NCI-H2196 (cell line): ENCODE measurements around the gene RBM6.
A peak's percentile ranks its signal among the peaks of the same experiment; 100 is the strongest.
"Not testable (repeated sequence)": the region's sequence is repeated elsewhere in the genome, so short reads cannot be mapped to it uniquely, and the experiment has no call there.

Experiments used
- DNase-seq: peaks from one replicate; lab custom pipeline; 2025; ENCODE audit not compliant: unreplicated experiment; lab: John Stamatoyannopoulos, UW

The RBM6 gene, protein sequence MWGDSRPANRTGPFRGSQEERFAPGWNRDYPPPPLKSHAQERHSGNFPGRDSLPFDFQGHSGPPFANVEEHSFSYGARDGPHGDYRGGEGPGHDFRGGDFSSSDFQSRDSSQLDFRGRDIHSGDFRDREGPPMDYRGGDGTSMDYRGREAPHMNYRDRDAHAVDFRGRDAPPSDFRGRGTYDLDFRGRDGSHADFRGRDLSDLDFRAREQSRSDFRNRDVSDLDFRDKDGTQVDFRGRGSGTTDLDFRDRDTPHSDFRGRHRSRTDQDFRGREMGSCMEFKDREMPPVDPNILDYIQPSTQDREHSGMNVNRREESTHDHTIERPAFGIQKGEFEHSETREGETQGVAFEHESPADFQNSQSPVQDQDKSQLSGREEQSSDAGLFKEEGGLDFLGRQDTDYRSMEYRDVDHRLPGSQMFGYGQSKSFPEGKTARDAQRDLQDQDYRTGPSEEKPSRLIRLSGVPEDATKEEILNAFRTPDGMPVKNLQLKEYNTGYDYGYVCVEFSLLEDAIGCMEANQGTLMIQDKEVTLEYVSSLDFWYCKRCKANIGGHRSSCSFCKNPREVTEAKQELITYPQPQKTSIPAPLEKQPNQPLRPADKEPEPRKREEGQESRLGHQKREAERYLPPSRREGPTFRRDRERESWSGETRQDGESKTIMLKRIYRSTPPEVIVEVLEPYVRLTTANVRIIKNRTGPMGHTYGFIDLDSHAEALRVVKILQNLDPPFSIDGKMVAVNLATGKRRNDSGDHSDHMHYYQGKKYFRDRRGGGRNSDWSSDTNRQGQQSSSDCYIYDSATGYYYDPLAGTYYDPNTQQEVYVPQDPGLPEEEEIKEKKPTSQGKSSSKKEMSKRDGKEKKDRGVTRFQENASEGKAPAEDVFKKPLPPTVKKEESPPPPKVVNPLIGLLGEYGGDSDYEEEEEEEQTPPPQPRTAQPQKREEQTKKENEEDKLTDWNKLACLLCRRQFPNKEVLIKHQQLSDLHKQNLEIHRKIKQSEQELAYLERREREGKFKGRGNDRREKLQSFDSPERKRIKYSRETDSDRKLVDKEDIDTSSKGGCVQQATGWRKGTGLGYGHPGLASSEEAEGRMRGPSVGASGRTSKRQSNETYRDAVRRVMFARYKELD

DNA sequence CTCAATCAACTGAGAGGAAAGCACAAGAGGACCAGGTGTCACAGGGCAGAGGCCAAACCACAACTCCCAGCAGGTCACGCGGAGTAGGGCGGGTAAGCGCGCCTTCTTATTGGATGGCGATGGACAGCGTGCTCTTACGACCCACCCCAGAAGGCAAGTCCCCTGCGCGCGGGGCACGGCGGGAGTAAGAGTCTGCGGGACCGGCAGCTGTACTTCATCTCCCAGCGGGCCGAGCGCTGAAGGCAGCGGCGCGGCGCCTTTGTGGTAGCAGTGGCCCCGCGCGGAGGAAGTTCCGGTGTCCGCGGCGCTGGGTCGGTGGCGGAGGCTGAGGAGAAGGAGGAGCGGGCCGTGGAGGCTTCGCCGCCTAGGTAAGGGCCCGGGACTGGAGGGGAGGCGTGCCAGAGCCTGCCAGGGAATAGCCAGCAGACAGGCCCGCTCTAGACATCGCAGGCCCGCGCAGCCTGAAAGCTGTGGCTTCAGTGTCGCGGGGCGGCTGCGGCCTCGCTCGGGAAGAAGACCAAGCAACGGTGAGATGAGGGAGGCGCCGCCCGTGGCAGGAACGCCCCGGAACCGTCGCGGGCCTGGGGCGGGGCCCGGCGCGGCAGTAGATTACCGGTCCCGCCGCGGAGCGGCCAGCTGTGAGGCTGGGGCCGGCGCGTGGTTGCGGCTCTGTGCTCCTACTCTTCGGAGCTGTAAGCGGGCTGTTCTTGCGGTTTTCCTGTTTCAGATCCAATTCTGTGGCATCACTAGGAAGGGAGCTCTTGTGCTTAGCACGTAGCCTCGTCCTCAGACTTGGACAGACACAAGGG, at the start of gene RBM6:
Gene RBM6 (plus strand): TSS at position 293 of the 809 bp plus-strand sequence. CDS start 22,492 bp downstream, outside the sequence.
- DNase-seq: peak; percentile 92

DNA sequence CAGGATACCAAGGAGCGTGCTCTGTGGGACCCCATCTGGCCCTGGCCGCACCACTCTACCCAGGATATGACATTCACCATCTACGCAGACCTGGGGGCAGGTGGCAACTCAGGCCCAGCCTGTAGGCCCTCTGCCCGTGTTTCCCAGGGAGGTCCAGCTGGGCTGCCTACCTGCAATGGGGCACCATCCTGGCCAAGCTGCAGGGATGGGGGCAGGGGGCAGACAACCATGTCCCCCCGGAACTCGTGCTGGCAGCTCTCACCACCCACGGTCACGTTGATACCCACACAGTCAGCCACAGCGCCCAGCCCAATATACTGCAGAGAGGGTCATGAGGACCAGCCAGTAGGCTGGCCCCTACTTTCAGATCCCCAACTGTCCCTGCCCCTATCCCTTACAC, 44.2 kb upstream of the RBM6 start:
- no peak for DNase-seq

DNA sequence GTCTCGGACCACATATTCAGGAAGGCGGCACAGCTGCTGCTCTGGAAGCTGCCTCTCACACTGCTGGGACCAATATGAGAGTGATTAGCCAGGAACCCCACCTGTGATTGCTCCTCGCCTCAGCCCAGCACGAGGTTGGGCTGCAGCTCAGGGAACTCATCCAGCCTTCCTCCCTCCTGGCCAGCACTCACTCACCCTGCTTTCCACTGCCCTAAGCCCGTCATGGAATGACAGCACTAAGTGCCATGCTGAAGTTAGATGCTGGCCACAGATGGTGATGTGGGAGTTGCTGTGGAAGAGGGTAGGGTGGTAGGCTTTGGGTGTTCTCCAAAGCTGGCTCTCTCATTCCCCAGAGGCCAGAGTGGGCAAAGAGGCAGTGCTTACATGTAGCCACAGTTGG, 43.6 kb upstream of the RBM6 start:
- no peak for DNase-seq

DNA sequence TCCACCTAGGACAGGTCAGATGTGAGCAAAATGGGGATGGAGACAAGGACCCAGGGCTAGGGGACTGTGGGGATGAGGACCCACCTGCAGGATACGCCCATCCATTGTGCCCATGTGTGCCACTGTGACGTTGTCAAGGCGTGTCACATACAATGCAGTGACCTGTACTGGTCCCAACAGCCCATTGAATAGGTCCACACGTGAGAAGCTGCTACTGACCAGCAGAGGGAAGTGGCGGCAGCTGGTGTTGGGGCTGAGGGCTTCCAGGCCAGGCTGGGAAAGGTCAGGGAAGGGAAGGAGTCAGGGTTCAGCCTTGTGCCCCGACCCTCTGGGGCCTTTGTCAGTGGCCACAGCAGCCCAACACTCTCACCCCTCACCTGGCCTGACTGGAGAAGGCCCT, 41.0 kb upstream of the RBM6 start:
- no peak for DNase-seq

DNA sequence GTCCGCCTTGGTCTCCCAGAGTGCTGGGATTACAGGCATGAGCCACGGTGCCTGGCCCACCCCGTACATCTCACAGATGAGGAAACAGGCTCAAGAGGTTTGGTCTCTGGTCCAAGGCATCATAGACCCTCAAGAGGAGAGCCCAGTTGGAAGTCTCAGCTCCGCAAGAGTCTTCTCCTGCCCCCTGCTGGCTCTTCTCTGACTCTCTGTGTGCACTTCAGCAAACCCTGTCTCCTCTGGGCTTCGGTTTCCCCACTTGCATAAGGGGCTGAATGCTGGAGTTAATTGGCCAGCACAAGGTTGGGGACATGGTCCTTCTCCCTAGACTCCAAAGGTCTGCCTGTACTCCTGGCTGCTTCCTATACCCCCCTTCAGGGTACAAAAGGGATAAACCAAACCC, 40.1 kb upstream of the RBM6 start:
- no peak for DNase-seq

DNA sequence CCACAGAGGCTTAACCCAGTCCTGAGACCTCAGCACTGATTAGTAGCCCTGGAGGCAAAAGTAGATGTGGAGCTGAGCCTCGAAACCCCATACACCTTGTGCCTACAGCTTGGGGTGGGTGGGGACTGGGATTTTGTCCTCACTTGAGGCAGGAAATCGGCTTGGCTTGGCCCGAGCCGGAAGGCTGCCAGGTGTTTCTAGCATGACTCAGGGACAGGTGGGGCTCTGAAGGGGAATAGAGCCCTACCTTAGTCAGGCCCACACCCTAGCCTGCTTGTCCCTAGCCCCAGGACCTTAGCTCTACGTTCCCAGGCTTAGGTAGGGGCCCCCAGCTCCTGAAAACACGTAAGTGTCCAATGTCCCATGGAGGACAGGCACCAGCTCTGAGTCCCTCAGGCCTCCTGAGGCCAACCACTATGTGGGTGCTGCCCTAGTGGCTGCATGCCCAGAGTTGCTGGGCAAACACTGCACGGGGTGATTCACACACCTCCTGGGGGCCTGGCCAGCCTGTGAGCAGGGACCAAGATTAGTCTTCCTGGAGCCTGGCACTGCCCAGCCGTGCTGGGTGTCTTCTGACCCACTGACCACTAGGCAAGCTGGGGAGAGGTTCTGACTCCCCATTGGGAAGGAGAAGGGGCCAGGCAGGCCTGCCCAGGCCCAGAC, 39.3 kb upstream of the RBM6 start:
- peak; percentile 60 for DNase-seq

DNA sequence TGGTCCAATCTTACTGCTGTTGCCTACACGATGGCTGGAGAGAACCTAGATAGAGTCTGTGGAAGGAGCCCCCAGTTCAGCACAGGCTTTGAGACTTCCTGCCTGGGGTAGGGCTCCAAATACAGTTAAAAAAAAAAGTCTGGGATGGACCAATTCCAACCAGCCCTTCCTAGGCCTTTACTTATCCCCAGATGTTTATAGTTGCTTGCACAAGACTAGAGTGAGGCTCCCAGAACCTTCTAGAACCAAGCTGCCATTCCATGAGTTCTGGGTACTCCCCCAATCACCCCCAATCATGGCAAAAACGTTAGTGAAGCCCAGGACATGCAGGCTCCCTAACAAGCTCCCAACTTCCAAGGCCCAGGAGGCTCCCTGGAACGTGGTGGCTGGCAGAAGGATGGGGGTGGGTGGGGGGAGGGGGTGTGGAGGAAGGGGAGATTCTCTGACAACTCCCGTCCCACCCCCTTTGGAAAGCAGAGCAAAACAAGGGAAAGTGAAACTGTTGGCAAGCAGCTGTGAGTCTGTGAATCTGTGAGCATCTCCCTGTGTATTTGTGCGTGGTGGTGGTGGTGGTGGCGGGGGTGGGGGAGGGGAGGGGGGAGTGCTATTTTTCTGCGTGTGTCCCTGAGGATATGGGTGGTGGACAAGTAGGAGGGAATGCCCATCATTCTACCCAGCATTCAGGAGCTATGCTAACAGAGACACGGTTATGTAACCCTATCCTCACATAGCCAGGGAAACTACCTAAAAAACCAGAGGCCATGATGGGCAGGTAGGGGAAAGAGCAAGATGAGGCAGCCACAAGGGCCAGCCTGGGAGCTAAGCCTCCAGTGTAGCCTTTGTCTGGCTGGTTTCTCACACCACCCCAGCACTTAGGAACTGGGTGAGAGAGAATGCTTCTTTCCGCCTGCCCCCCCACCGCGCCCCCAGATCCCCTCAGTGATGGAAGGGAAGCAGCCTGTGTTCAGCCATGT, 38.3 kb upstream of the RBM6 start:
- peak; percentile 3 for DNase-seq

DNA sequence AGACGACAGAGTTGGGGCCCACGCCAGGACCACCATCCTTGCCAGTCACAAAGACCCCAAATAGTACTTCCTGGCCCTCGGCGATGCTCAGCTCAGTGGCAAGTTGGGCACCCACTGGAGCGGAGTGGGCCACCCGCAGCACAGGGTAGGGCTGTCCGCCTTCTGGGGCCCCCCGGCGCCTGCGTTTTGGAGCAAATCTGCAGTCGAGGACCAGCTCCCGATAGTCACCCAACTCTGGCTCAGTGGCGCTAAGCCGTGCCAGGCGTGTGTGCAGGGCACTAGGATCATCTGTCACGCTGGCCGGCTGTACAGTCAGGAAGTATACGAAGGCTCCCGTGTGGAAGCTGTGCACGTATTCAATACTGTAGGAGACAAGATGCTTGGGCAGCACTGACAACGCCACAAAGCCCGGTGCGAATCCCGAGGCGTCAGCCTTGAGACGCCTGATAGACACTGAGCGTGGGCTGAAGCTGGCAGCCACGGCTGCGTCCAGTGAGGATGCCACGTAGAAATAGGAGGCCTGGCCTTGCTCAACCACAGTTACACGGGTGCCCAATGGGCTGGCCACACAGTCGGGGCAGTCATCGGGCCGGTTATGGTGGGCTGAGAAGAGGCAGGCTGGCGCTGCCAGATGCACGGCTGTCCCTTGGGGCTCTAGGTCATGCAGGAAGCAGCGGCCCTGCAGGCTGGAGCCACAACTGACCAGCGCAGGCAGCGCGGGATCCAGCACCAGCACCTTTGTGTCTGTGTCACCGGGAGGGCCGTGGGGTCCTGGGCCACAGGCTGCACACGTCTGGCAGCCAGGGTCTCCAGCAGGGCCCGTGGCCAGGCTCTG, 37.2 kb upstream of the RBM6 start:
- no peak for DNase-seq

DNA sequence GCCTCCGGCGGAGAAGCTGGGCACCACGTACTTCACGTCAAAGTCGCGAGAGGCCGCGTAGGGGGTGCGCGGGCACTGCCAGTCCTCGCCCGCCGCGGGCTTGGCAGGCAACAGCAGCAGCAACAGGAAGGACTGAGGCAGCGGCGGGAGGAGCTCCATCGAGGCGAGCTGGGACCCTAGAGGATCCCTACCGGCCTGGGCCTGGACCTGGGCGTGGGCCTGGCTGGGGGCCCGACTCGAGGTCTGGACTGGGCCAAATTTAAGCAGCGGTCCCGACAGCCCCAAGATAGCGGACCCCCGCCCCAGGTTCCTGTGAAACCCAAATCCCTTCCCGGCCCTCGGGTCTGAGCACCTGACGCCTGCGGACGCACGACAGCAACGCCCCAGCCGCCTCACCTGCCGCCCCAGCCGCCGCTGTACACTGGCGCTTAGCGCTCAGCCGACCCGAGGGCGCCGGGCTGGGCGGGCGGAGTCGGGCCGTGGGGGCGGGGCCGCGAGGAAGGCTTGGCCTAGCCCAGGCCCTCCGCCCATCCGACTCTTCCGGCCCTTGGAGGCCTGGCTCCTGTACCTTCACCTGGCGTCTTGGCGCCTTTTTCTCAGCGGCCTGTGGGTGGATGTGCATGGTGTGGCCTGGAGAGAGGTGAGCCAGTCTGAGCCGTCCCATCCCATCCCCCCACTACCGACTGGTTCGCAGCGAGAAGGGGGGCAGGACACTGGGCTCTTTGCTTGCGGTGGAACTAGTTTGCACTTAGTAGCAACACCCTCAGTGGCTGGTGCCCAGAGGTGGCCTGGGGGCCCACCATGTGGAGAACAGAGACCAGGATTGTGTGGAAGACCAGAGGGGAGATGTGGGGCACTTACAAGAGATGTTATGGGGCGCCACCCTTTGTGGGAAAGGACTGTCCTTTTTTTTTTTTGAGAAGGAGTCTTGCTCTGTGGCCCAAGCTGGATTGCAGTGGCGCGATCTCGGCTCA, 36.2 kb upstream of the RBM6 start, which contains the start of gene MST1R:
Gene MST1R (minus strand): TSS at position 423 of the 974 bp plus-strand sequence. CDS start 264 bp downstream, at position 159.
- DNase-seq: peak; percentile 89

DNA sequence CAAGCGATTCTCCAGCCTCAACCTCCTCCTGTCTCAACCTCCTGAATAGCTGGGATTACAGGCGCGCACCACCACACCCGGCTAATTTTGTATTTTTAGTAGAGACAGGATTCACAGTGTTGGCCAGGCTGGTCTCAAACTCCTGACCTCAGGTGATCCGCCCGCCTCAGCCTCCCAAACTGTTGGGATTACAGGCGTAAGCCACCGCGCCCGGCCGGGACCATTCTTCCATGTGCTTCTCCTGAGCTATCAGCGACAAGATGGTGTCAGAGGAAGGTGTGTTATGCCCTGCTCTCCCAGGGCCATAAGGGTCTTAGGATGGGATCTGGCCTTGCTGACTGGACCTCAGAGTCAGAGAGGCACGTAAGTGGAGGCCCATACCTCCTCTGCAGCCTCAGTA, 35.5 kb upstream of the RBM6 start:
- DNase-seq: not testable (repeated sequence)

DNA sequence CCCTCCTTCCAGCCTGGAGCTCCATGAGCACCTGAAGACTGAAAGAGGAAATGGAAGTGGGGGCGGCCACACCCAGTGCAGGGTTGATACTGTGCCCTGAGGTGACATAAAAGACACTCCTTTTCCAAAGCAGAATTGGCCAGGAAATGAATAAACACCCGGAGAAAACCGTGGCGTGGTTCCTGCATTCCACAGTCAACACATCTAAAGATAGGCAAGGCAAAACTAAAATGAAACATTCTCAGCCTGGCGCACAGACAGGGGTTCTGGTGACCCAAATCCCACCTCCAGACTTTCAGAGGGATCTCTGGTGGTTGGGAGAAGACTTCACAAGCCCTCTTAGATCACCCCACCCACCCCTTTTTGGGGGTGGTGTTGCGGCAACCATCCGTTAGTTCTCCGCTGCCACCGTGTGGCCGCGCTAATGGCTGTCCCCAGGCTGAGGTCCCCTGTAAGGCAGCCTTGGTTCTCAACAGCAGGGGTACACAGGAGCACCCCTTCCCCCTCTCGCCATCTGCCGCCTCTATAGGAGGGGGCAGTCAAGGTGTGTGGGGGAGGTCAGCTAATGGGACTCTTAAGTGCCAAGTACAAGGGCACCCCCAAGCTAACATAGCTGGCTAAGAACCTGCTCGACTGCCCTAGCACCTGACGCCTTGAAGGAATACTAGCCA, 33.7 kb upstream of the RBM6 start:
- DNase-seq: no peak

DNA sequence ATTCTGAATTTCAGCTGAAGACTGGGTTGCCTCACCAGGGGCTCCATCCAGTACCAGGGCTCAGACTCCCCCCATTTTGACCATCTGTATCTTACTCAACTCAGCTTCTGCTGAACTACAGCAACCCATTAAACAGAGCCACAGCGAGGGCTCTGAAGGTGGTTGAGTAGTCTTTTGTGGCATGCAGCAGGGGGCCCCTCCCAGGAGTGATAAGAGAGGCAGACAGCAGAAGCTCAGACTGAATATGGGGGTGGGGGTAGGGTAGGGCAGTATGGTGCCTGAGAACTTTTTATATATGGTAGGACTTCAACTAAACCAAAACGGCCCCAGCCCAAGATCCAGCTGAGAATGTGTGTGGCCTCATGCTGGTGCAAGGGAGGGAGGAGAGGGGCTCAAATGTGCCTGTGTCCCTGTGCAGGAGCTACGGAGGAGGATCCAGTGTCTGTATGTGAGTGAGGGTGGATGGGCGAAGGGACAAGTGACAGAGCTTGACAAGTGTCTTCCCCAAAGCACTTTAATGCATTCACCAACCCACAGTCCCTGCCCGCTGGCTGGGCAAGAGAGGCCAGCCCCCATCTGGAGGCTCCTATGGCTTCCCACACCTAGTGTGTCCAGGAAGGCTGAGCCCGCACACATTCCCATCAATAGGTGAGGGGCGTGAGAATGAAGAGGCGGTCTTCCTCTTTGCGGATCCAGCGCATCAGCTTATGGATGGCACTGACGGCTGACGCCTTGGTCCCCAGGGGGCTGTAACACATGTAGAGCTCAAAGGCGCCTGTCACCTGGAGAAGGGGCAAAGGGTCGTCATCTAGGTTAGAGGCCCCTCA, 31.4 kb upstream of the RBM6 start:
- no peak for DNase-seq

DNA sequence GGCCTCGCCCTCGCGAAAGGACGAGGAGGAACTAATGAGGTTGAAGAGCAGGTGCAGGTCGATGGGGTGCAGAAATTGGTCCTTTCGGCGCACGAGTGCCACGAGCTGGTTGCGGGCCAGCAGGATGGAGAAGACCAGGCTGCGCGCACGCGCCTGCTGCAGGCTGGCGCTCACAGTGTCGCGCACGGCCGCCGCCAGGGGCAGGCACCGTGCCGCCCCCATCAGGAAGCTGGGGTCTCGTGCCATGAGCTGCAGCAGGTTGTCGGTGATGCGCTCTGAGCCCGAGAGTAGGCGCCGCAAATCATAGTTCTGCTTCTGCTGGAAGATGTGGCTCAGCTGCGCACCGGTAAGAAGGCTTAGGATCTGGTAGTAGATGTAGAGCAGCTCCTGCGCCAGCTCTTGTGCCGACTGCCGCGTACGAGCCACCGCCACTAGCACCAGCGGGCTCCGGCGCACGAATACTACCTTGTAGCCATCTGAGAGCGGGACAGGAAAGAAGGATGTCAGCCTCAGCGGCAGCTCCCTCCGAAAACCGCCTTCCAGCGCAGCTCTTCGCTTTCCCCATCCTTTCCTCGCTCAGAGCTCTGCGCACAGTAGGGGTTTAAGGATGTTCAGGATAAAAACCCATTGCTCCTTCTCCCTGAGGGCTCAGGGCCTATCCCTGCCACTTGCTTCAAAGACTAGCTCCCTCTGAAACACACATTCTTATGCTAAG, 29.4 kb upstream of the RBM6 start:
- no peak for DNase-seq

DNA sequence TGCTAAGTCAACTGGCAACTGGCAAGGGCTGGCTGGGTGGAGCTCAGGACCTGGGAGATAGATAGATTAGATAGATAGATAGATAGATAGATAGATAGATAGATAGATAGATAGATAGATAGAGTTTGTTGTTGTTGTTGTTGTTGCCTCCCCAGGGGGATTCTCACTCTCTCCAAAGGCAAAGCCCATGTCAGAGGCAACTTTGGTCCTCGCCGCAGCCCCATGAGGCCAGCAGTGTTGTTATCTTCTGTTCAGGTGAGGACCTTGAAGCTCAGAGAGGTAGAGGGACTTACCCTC, 28.9 kb upstream of the RBM6 start:
- DNase-seq: no peak

DNA sequence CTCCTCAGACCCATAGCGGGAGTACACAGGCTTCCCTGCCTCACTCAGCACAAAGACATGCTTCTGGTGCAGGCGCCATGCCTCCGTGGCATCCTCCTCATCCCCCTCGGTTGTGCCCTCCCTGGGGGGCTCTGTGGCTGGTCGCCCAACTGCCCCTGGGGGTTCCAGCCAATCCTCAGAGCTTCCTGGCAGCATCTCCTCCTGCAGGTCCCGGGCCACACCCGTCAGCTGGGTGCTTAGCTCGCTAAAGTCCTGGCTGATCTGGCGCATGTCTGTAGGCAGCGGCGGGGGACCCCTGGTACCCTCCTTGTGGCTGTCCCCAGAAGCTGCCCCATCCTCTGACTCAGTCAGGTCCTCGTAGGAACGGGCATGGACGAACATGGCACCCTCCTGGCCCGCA, 28.3 kb upstream of the RBM6 start:
- DNase-seq: no peak
